OCI-LY1 (cell line): ENCODE results near the gene HUNK.

Source experiments
- H2AFZ ChIP-seq: fragments of 200-600 bp; sonication (generic), shearing (Covaris generic); 2 replicates; pipeline ENCODE4 v1.6.0; 2014; ENCODE audit warnings: antibody characterized with exemption, mild to moderate bottlenecking, low read length
- H3F3A ChIP-seq: fragments of 200-600 bp; sonication (generic), shearing (Covaris generic); 2 replicates; pipeline ENCODE4 v1.6.0; 2014; ENCODE audit warnings: mild to moderate bottlenecking, antibody characterized with exemption, low read length, moderate library complexity; ENCODE audit not compliant: insufficient read depth
- H3K27ac ChIP-seq: fragments of 200-600 bp; sonication (generic); 2 replicates; pipeline ENCODE4 v1.5.1; 2014; ENCODE audit warnings: low read length, mixed run types, mild to moderate bottlenecking, low read depth; ENCODE audit not compliant: poor library complexity, severe bottlenecking
- H3K27me3 ChIP-seq: fragments of 200-600 bp; sonication (generic); 2 replicates; pipeline ENCODE4 v1.6.0; 2014; ENCODE audit warnings: antibody characterized with exemption, mild to moderate bottlenecking, low read length, moderate library complexity; ENCODE audit not compliant: insufficient read depth
- H3K36me3 ChIP-seq: fragments of 200-600 bp; sonication (generic); 2 replicates; pipeline ENCODE4 v1.6.1; 2014; ENCODE audit warnings: mild to moderate bottlenecking, antibody characterized with exemption, low read length, moderate library complexity, mixed read lengths; ENCODE audit not compliant: insufficient read depth
- H3K4me1 ChIP-seq: fragments of 200-600 bp; sonication (generic); 2 replicates; pipeline ENCODE4 v1.5.1; 2014; ENCODE audit warnings: mild to moderate bottlenecking, low read length, moderate library complexity; ENCODE audit not compliant: insufficient read depth, severe bottlenecking
- H3K4me2 ChIP-seq: fragments of 200-600 bp; sonication (generic), shearing (Covaris generic); 2 replicates; pipeline ENCODE4 v1.6.1; 2014; ENCODE audit warnings: low read length
- H3K4me3 ChIP-seq: fragments of 200-600 bp; sonication (generic); 2 replicates; pipeline ENCODE4 v1.5.1; 2014; ENCODE audit warnings: low read length, low read depth, mild to moderate bottlenecking, mixed read lengths; ENCODE audit not compliant: poor library complexity, severe bottlenecking
- H3K79me2 ChIP-seq: fragments of 200-600 bp; shearing (Covaris generic); 2 replicates; pipeline ENCODE4 v1.6.1; 2016; ENCODE audit warnings: mixed run types, low read length, mixed read lengths; ENCODE audit not compliant: insufficient read depth
- H3K9ac ChIP-seq: fragments of 200-600 bp; sonication (generic), shearing (Covaris generic); 2 replicates; pipeline ENCODE4 v1.6.1; 2014; ENCODE audit warnings: mild to moderate bottlenecking, low read length, mixed read lengths
- H3K9me2 ChIP-seq: fragments of 200-600 bp; sonication (generic), shearing (Covaris generic); 2 replicates; pipeline ENCODE4 v1.6.1; 2014; ENCODE audit warnings: low read depth, mild to moderate bottlenecking, low read length, mixed read lengths
- H3K9me3 ChIP-seq: fragments of 200-600 bp; shearing (Covaris generic); 2 replicates; pipeline ENCODE4 v1.6.1; 2014; ENCODE audit warnings: low read length, mixed read lengths
- H4K20me1 ChIP-seq: fragments of 200-600 bp; sonication (generic), shearing (Covaris generic); 2 replicates; pipeline ENCODE4 v1.6.0; 2016; ENCODE audit warnings: mild to moderate bottlenecking, low read length; ENCODE audit not compliant: insufficient read depth
- CTCF ChIP-seq: fragments of 200-600 bp; sonication (generic), shearing (Covaris generic); IDR thresholded peaks from 2 replicates; pipeline ENCODE4 v1.5.1; 2017; ENCODE audit warnings: mild to moderate bottlenecking, antibody characterized with exemption, low read length, moderate library complexity, mixed read lengths
- EZH2 ChIP-seq: fragments of 200-600 bp; sonication (generic), shearing (Covaris generic); IDR thresholded peaks from 2 replicates; pipeline ENCODE4 v1.8.0; 2017; ENCODE audit warnings: borderline replicate concordance, mixed run types, mild to moderate bottlenecking, antibody characterized with exemption, low read length, moderate library complexity, mixed read lengths

HUNK gene

GRCh38 chr21:31837041-31837440 lies 35.8 kb upstream of the HUNK start:
- H3K4me3 ChIP-seq, result no peak overlapping the region
- H2AFZ ChIP-seq, result no peak overlapping the region
- H3F3A ChIP-seq, result no peaks in the 10 kb centered on the region
- no peak overlapping the region for H3K4me2 ChIP-seq
- no peaks in the 10 kb centered on the region for H3K9me2 ChIP-seq
- no peaks in the 10 kb centered on the region for H3K4me1 ChIP-seq
- no peak for TF ChIP-seq CTCF
- TF ChIP-seq EZH2, result no peak
- H3K27me3 ChIP-seq, result no peaks in the 10 kb centered on the region
- H3K9ac ChIP-seq, result no peak overlapping the region
- no peaks in the 10 kb centered on the region for H3K79me2 ChIP-seq
- H3K36me3 ChIP-seq, result no peaks in the 10 kb centered on the region
- no peak overlapping the region for H3K27ac ChIP-seq
- H4K20me1 ChIP-seq, result no peaks in the 10 kb centered on the region
- H3K9me3 ChIP-seq, result no peaks in the 10 kb centered on the region

GRCh38 chr21:31837618-31838390 lies 35.0 kb upstream of the HUNK start:
- Histone ChIP-seq H3K4me1 (no peaks in the 10 kb centered on the region), H3K4me3 (no peak overlapping the region), H3K9me3 (no peaks in the 10 kb centered on the region), H3K9me2 (no peaks in the 10 kb centered on the region), H3K27ac (no peak overlapping the region), H3K79me2 (no peaks in the 10 kb centered on the region), H3K4me2 (no peak overlapping the region), H3K27me3 (no peaks in the 10 kb centered on the region), H3K36me3 (no peaks in the 10 kb centered on the region), H4K20me1 (no peaks in the 10 kb centered on the region), H3F3A (no peaks in the 10 kb centered on the region), H2AFZ (no peak overlapping the region), H3K9ac (no peak overlapping the region)
- TF ChIP-seq EZH2 (no peak), CTCF (no peak)

GRCh38 chr21:31838586-31839355 lies 34.0 kb upstream of the HUNK start:
- Histone ChIP-seq H3K4me1 (no peaks in the 10 kb centered on the region), H3K27me3 (no peaks in the 10 kb centered on the region), H3K9me3 (no peaks in the 10 kb centered on the region), H3K9ac (no peak overlapping the region), H4K20me1 (no peaks in the 10 kb centered on the region), H3K9me2 (no peaks in the 10 kb centered on the region), H3K27ac (no peak overlapping the region), H3K4me3 (no peak overlapping the region), H3K36me3 (no peaks in the 10 kb centered on the region), H3K4me2 (no peak overlapping the region), H3K79me2 (no peaks in the 10 kb centered on the region), H2AFZ (no peak overlapping the region), H3F3A (no peaks in the 10 kb centered on the region)
- TF ChIP-seq EZH2, result no peak
